Heart left ventricle (tissue), 13 donors: ENCODE results near the gene LLGL2.

Source experiments
- POLR2A ChIP-seq, 2 donors: fragments of 450-650 bp; IDR thresholded peaks; one replicate each; pipeline ENCODE4 v1.6.1; 2017; ENCODE audit warnings: antibody characterized with exemption in 2 of 2, mild to moderate bottlenecking in 2 of 2, moderate library complexity in 2 of 2
- TF ChIP-seq, protein P1 (sequence below), 12 donors: fragments of 200-600 bp; sonication (generic) in 4 of 12; IDR thresholded peaks; one replicate each; pipeline versions ENCODE4 v1.5.0 to v1.8.0; 2018 to 2022; ENCODE audit warnings: antibody characterized with exemption in 12 of 12, mild to moderate bottlenecking in 5 of 12
- donor health status: ischemic (EF 13 %, LVEDD 7.1; RV severe dilation, severe dysfunction).
- donor health status: DM: no; HTN: yes; CAD: no.
- donor health status: DM: no; HTN: no; CAD: no.
- donor health status: ischemic (EF 25% LVEDD 6.9; RV normal size, moderate dysfunction).
- donor health status: ischemic (EF 25% LVEDD 5.7; RV mildly dilated, moderate dysfunction).
- donor health status: ischemic (EF 35%, LVEDD 5.7; RV mildly dilated, moderate dysfunction).
- donor health status: nonischemic (EF 11% LVEDD 7.7; RV severe dilation, severe dysfunction).
- donor health status: DM: yes; HTN: yes; CAD: no.
- donor health status: PGD.
- donor health status: ischemic (EF 29% LVEDD 5.4; RV normal size, mild dysfunction).
- donor health status: nonischemic (EF 23%, LVEDD 6.1; RV moderate dilation, normal function).

DNA sequence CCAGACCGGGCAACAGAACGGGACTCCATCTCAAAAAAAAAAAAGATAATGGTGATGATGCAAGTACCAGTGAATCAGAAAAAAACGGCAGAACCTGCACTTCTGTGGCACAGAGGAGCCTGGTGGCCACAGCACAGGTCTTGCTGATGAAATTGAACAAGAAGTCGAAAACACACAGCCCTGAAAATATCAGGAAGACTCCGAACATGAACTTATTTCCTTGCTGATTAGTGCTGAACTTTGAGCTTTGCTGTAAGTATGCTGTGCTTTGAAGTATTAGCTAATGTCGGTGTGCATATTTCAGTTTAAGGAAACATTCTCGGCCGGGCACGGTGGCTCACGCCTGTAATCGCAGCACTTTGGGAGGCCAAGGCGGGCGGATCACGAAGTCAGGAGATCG, 51.2 kb downstream of the LLGL2 start:
- TF ChIP-seq, protein P1, sequence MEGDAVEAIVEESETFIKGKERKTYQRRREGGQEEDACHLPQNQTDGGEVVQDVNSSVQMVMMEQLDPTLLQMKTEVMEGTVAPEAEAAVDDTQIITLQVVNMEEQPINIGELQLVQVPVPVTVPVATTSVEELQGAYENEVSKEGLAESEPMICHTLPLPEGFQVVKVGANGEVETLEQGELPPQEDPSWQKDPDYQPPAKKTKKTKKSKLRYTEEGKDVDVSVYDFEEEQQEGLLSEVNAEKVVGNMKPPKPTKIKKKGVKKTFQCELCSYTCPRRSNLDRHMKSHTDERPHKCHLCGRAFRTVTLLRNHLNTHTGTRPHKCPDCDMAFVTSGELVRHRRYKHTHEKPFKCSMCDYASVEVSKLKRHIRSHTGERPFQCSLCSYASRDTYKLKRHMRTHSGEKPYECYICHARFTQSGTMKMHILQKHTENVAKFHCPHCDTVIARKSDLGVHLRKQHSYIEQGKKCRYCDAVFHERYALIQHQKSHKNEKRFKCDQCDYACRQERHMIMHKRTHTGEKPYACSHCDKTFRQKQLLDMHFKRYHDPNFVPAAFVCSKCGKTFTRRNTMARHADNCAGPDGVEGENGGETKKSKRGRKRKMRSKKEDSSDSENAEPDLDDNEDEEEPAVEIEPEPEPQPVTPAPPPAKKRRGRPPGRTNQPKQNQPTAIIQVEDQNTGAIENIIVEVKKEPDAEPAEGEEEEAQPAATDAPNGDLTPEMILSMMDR (IDR thresholded peaks at IDR 0.05) = no peak
- no peak for TF ChIP-seq POLR2A (IDR thresholded peaks at IDR 0.05)
